Frontal cortex (tissue), 4 donors: ENCODE results near the gene AUH. TPM values are rescaled to one million over a fixed set of nuclear protein-coding genes. Genes with fewer than 3 reads are reported as not detected.

Experiments used
- DNase-seq, 2 donors: peaks; one replicate each; pipeline ENCODE4 v3.0.0; 2012; ENCODE audit warnings: low spot score in 2 of 2
- FAIRE-seq: peaks from 2 replicates; lab custom pipeline; 2012; peaks lifted over from hg19 to GRCh38; lab: Jason Lieb, UNC
- total RNA-seq: library from RNA; depleted of rRNA; stranded (reverse); fragments of >200 nt; gene quantifications from one replicate; pipeline ENCODE4 v1.2.3, GENCODE V29; 2014
- donor health status: control.
- donor health status: control.
- donor health status: control.

The AUH gene
- total RNA-seq, 1 donor from 2014 or later, result 20.0 TPM

DNA sequence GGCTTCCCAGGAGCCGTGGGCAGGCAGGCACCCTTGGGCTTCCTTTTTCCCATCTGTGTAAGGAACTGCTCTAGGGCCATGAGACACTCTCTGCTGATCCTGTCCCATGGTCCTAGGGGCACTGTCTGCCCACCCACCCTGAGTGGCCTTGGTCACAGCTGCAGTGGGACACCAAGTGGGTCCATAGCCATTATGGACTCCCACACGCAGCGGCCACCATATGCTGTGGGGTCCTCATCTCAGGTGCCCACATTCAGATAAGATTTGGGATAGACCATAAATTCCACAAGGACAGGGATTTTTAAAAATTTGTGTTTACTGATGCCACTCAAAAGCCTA, 180.8 kb downstream of the AUH start:
- no peak for DNase-seq
- no peak for FAIRE-seq

- FAIRE-seq, result no peak
- DNase-seq, result no peak
Observed at GRCh38 chr9:91180240-91180929, 181.3 kb downstream of the AUH start.

GRCh38 chr9:91179237-91180138, 182.2 kb downstream of the AUH start:
- FAIRE-seq (no peak), DNase-seq (no peak)

GRCh38 chr9:91178281-91179236, 183.2 kb downstream of the AUH start:
- no peak for FAIRE-seq
- DNase-seq, result no peak

DNA sequence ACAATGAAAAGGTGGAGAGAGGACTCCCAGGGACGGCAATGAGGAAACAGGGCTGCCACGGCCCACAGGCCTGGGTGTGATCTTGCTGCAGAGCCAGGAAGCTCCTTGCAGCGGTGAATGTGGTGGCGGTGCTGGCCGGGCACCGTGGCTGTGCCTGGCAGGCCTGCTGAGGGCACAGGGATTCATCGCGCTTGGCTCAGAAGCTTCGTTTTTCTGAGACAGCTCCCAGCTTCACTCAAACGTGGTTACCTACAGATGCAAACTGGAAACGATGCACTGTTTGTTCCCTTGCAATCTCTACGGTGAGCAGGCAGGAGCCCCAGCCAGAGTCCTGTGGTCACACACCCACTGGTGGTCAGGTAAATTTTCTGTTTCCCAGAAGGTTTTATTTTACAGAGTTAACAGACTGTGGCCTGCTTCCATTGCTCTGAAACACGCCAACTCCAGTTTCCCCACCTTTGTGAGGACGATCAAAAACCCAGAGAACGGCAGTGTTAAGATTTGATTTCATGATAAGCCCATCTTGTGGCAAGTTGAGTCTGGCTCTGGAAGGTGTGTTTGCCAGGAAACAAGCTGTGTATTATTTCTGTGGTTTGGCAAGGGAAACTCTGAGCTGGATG, 183.9 kb downstream of the AUH start:
- FAIRE-seq (no peak), DNase-seq (no peak)

DNA sequence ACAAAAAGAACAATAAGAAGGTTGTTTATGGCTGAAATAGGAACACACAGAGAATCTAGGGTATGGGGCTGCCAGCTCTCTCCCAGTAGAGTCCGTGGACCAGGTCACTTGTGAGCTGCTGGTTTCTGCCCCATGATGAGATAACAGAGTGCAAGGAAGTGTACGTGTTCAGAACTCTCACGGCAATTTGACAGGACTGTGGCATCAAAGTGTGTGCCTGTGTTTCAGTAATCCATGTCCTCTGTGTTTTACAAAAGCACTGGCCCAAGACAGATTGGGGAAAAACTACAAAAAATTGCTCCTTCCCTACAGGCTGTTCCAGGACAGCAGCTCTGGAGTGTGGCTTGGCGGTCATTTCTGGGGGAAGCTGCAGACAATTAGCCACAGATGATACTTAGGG, 184.6 kb downstream of the AUH start:
- DNase-seq (no peak), FAIRE-seq (no peak)

GRCh38 chr9:91176426-91176825, 185.3 kb downstream of the AUH start:
- no peak for DNase-seq
- no peak for FAIRE-seq

DNA sequence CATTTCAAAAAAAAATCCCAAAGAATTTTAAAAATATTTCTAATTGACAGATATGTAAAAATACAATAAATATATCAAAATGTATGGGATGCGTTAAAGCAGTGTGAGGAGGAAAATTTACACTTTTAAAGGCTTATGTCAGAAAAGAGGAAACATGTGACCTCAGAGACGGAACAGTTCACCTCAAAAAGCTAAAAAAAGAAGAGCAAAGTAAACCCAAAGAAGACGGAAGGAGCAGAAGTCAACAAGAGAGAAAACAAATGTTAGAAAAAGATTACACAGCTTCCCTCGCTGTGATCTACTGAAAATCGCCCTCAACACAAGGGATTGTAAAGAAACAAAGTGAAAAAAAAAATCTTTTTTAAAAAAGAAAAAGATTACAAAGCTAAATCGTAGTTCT, 186.9 kb downstream of the AUH start:
- no peak for FAIRE-seq
- DNase-seq, result no peak

GRCh38 chr9:91172329-91172728, 189.4 kb downstream of the AUH start:
- no peak for FAIRE-seq
- DNase-seq, result no peak

DNA sequence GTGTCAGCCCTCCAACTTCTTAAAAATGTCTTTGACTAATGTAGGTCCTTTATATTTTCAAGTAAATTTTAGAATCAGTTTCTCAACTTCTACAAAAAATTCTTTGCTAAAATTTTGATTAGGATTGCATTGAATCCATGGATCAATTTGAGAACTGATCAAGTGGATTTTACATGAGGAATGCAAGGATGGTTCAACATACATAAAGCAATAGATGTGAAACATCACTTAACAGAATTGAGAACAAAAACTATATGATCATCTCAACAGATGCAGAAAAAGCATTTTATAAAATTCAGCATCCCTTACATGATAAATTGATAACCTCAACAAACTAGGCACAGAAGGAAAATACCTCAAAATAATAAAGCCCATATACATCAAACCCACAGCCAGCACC, 190.8 kb downstream of the AUH start:
- FAIRE-seq (no peak), DNase-seq (no peak)

- no peak for DNase-seq
- no peak for FAIRE-seq
Observed at GRCh38 chr9:91166796-91167366, 194.8 kb downstream of the AUH start.

DNA sequence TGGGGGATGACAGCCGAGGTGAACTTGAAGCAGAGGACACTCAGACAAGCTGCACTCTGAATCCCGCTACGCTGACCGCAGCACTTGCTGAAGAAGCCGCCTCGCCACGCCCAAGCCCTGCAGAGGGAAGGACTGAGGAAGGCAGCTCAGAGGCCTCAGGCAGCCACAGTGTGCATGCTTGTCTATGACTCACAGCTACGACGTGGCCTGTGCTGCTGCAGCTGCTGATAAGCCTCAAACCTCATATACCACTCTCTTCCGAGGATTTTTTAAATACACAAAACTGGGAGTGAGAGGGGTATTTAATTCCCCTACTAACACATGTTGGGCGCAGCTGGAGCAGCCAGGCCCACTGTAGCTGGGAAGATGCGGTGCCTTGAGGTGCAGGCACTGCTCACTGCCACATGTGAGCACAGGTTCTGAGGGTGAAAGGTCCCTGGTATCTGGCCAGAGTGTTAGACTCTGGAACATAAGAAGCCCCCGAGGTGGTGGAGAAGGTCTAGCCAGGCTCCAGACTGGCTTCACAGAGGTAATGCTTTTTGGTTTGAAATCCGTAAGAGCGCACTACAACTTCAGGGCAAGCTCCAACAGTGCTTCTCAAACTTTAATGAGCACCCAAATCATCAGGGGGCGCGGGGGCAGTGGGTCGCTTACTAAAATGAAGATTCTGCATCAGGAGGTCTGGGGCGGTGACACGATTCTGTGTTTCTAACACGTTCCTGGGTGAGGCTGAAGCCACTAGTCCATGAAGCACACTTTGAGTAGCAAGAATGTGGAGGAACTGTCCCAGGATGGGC, 196.8 kb downstream of the AUH start:
- FAIRE-seq (no peak), DNase-seq (no peak)

Other genes with a start within 250 kb of the AUH start
- 30.6 TPM for gene NFIL3, start 61.9 kb upstream of the AUH start, total RNA-seq